Renal cortical epithelial cell (primary cell): ENCODE measurements around the gene LDLRAP1. TPM values are rescaled to one million over a fixed set of nuclear protein-coding genes. Genes with fewer than 3 reads are reported as not detected.

Experiments
- DNase-seq: peaks from one replicate; pipeline ENCODE4 v3.0.0-alpha.2; 2011; ENCODE audit warnings: low read depth
- total RNA-seq: library from RNA; depleted of rRNA; stranded (reverse); fragments of >200 nt; gene quantifications from 2 replicates; pipeline ENCODE4 v1.2.3, GENCODE V29; 2014

Gene LDLRAP1
- total RNA-seq, 1 donor from 2014 or later: 6.9 TPM

DNA sequence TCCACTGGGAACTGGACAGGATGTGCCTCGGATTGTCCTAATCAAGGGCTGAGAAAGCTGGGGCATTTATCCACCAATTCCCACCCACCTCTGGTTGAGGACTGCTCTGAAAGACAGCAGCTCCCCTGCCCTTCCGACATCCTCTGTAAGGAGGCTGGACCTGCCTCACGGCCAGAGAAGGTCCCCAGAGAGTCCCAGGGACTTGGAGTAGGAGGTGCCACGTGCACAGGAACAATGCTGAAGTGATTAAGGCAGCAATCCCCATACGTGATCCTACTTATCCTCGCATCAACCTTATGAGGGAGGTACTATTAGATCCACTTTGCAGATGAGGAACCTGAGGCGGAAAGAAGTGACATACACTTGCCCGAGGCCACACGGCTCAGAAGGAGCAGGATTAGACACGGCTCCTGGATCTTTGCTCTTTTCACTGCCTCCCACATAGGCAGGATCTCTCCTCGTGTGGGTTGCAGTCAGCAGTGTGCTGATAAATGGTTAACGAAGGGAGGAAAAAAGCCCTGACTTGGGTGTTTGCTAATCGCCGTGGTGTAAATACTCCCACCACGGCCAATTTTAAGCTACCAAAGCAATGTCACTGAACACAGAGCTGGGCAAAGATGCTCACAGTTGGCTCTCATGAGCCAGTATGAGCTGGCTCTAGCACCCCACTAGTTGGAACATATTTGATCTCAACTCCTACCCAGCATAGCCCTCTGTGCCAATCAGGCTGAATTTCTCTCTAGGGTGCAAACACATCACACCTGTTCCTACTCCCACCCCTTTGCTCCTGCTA is 18.6 kb upstream of the LDLRAP1 start:
- no peak for DNase-seq

DNA sequence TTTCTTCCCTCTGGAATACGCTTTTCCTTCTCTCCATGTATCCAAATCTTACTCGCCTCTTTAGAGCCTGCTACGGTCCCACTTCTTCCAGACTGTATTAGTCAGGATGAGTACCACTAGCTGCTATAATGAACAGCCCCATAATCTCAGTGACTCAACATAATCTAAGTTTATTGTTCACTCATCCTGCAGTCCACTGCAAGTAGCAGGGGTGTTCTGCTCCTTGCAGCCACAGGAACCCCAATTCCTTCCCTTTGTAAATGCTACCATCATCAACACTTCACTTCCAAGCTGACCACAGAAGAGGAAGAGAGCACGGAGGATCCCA is 18.1 kb upstream of the LDLRAP1 start:
- no peak for DNase-seq

DNA sequence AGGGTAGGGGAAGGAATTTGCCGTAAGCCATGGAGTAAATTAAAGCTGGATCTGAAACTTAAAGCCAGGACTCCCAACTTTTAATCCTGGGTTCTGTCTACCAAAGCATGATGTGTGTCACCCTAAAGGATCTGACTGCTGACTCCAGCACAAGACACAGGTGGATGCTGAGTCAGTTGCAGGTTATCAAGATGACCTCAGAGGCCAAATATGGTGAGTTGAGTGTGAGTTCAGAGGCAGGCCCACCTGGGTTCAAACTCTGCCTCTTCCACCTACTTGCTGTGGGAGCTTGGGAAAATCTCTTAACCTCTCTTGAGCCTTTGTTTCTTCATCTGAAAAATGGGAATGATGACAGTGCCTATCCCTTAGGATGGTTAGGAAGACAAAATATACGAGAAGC is 16.7 kb upstream of the LDLRAP1 start:
- no peak for DNase-seq

DNA sequence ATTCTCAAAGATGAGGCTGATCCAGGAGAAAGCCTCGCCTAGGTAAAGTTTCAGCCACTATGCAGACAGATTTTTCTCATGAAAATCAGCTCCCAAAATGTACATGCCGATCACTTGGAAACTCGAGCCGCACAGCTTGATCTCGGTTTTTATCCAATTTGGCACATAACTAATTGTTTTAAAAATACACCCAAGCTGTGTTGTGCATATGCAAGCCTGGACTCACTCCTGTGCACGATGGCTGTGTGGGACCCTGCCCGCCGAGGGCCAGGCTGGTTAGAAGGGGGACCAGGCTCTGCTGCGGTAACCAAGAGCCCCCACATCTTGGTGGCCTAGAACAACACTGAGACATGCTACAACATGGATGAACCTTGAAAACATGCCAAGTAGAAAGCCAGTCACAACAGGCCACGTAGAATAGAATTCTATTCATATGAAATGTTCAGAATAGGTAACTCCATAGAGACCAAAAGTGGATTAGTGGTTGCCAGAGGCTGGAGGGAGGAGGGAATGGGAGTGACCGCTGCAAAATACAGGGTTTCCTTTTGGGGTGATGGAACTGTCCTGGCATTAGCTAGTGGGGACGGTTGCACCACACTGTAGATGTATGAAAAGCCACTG is 16.1 kb upstream of the LDLRAP1 start:
- no peak for DNase-seq

DNA sequence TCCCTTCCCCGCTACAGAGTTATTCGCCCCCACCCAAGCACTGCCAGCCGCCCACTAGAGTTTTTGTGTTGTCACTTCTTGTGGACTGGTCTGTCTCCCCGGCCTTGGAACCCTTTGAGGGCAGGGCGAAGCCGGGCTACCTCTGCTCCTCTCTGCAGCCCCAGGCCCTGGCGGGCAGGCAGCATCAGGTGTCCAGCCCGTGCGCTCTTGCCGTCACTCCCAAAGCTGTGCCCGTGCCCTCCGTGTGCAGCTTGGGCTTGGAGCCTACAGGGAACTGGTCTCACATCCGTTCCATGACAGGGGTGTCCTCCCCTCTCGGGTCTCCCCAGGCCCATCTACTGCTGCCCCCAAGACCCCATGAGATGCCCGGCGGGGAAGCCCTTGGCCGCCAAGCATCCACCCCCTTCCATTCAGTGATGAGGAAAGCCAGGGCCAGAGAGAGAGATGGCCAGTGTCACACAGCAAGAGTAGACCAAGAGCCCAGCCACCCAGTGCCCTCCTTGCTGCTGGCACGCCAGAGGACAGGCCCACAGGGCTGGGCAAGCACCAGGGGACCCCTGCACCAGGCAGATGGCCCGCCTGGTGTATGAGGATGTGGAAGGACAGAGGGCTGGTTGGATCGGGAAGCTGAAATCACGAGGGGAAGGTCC is 15.3 kb upstream of the LDLRAP1 start:
- DNase-seq: no peak

DNA sequence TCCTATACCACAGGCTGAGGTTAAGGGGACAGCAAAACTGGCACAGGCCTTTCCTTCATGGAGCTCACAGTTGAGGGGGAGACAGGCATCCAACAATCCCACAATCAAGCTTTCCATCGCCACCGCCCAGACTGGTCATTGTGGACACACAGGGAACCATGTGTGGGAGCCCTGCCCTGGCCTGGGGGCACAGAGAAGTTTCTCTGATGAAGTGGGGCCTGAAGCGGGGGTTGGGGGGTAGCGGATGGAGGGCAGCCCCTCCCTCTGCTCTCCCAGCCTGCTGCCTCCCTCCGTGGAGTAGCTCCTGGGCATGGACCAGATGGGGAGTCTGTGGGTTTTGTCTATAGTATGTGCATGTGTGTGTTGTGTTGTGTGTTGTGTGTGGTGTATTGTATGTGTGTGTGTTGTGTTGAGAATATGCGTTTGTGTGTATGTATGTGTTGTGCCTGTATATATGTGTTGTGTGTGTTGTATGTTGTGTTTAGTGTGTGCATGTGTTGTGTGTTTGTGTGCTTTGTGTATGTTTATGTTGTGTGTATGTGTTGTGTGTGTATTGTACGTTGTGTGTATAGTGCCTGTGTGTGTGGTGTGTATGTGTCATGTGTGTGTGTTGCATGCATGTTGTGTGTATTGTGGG is 14.4 kb upstream of the LDLRAP1 start:
- no peak for DNase-seq

DNA sequence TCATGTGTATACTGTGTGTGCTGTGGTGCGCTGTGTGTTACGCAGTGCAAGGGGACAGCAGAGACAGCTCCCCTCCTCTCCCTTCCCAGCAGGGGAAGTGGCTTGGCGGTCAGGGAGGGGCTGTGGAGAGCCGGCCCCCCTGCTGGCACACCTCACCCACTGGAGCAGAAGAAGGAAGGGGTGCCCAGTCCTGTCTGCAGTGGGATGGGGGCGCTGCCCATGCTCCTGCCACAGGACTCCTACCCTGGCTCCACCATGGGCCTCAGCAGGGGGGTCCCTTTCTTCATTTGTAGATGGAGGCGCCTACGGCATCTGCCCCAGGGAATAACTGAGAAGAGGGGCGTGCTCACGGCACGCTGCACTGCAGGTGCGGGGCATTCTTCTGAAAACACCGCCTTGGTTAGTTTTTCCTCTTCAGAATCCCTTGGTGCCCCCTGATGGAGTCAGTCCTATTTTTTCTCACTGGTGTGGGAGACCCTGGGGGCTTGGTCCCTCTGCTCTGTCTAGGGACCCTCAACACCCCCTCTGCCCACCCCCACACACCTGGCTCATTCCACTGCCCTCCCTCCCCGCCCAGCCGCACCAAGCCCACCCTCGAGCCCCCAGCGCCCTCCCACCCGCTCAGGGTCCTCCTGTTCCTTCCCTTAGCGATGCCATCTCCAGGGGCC is 13.8 kb upstream of the LDLRAP1 start:
- no peak for DNase-seq

DNA sequence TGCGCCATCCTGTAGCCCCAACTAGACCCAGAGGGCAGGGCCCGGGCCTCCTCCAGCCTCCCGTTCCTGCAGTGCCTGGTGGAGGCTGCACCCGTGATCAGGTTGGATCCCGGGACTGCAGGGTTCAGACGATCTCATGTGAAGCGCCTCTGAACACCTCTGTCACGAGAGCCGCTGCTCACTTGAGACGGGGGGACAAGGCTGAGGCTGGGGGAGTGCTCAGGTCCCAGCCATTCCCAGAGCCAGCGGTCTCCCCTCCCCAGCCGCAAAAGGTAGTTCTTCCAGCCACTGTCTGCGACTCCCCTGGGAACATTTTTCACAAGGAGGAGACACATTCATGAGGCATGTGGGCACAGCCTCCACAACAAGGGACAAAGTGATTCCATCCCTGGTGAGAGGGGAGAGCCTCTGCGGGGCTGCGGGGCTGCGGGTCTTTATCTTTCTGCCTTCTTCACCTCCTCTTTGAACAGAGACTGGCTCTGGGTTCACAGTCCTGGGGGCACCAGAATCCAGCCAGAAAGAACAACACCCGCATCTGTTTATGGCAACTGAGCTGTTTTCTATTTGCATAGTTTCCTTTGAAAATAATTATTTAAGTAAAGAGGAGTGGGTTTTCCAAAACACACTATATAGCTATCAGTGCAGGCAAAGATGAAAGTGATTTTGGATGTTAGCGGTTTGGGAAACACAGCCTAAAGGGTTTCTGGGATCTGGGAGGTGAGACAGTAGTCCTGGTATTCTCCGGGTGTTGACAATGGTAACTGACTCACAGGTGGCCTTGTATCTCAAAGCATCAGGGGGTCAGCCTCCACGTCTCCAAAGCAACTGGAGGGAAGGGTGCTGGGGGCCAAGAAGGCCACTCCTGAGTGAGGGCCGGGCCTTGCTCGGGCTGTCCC is 13.0 kb upstream of the LDLRAP1 start:
- DNase-seq: no peak

DNA sequence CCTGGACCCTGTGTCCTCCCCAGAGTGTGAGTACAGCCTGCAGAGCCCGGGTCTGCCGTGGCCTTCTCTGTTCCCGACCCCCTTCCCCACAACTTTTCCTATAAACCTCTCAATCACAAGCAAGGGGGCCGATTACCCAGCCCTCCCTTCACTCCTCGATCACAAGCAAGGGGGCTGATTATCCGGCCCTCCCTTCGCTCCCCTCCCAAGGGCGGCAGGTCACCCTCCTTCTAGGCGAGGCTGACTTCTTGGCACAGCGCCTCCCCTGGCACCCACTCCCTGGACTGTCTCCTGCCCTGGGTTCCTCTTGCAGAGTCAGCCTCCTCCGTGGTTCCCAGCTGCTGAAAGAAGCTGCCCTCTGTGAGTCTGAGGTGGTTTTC is 12.3 kb upstream of the LDLRAP1 start:
- no peak for DNase-seq

DNA sequence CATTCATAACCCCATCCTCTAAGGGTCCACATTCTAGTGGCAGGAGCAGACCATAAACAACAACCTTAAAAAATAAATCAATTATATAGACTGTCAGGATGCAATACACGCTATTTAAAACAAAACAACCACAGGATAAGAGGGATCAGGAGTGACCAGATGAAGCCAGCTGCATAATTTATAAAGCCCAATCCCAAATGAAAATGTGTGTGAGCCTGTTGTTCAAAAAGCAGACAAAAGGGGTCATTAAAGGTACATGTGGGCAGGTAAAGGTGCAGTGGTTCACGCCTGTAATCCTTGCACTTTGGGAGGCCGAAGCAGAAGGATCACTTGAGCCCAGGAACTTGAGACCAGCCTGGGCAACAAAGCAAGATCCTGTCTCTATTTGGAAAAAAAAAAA is 10.4 kb upstream of the LDLRAP1 start:
- no peak for DNase-seq

DNA sequence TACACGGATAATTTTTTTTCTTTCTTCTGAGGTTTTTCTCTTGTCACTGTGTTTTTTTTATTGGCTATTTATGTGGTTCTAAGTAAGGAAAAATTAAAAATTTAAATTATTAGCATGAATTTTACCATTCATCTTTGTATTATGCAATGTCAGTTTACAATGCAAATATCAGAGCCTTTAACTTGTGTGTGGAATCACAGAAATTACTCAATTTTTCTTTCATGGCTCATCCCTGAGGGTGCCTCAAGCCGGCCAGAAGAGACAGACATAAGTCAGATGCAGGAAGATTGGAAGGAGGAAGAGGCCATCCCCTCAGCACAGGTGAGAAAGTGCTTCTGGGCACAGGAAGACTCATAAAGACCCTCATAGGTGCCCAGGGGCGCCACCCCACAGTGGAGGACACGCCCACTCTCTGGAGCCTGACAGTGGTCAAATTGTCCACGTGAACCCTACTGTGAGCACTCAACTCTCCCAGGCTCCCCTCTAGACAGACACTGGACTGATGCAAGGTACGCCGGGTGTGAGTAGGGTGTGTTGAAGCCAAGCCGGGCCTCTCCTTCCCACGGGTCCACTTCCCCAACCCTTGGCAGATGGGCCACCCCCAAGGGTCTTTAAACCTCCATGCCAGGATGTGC is 9.5 kb upstream of the LDLRAP1 start:
- DNase-seq: no peak

DNA sequence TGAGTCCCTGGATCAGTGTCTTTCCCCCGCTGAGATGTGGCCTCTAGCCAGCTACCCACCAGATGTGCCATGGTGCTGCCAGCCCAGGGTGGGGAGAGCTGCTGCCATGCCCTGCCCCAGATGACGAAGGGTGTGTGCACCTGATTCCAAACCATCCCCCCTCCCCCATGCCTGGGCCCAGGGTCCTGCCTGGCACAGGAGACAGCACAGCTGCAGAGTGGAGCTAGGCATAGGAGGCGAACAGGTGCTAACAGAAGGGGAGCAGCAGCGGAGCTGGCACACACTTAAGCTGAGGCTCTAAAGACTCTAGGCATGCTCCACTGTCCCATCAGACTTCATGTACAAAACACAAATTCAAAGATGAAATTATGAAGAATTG is 9.0 kb upstream of the LDLRAP1 start:
- no peak for DNase-seq

DNA sequence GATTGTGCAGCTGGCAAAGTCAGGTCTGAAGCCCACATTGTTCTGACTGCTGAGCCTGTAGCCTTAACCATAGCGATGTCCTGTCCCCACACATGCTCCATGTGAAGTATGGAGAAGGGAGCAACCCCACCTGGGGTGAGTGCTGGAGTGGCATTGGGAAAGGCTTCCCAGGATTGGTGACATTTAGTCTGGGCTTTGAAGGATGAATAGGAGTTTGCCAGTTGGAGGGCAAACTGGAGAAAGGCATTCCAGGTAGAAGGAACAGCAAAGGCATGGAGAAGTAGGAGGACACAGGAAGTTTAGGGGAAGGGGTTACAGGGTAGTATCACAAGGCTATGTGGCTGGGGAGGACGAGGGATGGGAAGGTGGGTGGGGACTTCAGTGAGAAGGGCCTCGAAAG is 7.3 kb upstream of the LDLRAP1 start:
- DNase-seq: no peak

DNA sequence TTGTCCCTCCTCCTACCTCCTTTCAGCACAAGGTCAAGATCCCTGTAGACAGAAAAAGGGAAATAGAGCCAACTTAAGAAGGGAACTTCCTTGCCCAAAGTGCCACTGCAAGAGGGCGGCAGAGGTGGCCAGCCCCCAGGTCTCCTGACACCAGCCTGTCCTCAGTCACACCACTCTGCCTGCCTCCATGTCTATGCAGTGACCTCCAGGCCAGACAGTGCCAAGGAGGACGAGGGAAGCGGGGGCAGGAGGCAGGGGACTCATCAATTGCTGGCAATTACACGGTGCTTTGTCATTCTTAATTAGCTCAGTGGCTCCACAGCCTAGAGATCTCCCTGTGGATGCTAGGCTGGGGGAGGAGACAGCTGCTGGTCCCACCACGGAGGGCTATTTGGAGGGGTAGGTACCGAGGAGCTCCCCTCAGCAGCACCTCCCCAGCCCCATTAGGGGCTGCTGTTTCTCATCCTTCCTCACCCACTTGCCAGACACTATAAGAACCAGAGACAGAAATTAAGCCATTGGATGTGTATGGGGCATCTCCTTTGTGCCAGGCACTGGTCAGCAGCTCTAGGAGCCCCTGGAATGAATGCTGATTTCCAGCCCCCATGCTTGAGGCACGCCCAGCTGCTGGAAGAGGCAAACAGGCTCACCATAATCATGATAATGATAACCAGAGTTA is 6.1 kb upstream of the LDLRAP1 start:
- DNase-seq: no peak

DNA sequence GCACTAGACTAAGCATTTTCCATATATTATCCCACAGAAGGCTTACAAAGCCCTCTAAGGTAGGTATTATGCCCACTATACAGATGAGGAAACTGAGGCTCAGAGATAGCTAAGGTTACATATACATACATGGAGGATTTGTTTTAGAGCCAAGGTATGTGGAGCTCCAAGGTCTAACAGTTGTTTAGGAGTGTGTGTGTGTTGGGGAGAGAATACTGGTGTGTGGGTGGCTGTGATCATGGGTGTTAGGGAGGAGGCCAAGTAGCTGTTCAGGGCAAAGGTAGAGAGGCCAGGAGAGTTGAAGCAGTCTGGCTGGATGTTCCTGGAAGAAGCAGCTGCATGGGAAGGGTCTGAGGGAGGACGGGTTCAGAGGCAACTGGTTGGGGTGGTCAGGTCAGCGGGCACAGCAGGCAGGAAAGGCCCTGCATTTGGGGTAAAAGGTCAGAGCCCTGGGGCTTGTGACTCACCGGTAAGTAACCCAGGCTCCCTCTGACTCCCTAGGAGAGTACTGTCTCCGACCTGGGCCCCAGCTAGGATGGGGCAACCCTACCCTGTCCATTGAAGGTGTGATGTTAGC is 5.1 kb upstream of the LDLRAP1 start:
- DNase-seq: no peak

DNA sequence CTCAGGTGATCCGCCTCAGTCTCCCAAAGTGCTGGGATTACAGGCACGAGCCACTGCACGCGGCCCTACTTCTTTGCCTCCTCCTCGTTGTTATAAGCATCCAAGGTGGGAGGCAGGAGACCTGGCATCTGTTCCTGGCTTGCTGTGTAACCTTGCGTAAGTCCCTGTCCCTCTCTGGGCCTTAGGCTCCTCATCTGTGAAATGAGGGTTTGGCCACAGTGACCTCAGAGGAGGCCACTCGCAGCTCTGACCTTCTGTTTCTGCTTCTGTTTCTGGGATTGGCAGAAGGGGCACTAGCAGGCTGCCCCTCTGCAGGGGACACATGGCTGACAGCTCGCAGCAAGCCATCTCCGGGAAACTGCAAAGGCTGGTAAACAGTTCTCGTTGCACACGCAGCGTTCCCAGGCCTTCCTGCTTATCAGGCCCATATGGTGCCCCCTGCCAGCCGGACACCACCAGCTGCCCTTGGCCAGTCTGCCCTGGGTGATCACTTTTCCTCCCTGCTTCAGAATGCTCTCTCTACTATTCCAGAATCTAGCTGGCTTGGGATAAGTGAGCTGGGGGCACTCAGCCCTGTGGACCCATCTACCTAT is 2.6 kb upstream of the LDLRAP1 start:
- no peak for DNase-seq

DNA sequence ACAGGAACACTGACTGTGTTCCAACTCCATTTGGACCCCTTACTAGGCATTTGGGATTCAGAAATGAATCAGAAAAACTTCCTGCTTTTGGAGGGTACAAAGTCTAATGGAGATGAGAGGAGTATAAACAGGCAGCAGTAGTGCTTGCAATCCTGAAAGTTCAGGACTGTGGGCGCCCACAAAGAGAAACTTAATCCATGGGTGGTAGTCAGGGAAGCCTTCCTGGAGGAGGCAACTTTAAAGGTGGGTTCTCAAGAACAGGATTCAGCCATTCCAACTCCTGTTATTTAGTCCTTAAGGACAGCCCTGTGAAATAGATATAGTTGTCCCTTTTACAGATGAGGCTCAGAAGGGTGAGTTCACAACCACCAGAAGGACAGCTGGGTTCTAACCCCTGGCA is 2.0 kb upstream of the LDLRAP1 start:
- DNase-seq: no peak

DNA sequence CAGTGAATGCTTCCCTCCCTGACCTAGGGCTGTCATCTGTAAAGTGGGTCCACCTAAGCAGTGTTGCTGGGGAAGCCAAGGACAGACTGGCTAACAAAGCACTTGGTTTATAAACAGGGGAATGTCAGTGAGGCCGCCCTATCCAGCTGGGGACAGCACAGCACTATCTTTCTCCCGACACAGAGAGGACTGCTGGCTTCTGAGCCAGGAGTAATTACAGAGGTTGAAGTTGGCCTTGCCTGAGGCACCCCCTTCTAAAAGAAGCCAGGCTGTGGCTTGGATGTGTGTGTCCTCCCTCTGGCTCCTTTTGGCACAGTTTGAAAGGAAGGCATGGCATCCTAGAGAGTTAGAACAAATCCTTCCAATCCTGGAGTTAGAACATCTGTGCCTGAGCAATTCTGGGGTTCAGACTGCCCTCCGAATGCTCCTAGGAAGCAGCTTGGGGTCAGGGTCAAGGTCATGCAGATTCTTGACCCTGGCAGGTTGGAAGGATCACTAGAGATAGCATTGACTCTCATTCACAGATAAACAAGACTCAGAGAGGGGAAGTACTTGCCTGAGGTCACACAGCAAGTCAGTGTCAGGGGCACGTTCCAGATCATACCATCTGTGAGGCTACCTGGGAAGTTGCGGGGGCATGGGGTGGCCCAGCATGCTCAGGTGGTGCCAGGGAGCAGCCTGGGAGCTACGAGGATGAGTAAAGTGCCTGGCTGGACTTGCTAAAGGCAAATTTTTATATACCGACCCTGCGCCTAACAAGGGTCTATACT is 1.3 kb upstream of the LDLRAP1 start:
- no peak for DNase-seq

DNA sequence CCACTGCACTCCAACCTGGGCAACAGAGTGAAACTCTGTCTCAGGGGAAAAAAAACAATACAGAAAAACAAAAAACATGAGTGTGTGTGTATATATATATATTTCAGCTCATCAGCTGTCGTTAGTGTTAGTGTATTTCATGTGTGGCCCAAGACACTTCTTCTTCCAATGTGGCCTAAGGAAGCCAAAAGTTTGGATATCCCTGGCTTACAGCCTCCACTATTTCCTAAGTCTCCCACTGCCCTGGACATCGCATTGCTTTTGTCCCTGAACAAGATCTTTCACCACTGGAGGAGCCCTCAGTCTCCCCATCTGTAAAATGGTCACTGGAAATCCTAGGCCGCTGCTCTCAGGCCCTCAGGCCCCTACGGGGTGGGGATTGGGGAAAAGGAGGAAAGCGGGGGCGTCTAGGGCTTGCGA is 391 bp upstream of the LDLRAP1 start:
- no peak for DNase-seq
